Measurements from ENCODE around the gene AFG3L2. TPM values are rescaled to one million over a fixed set of nuclear protein-coding genes. Genes with fewer than 3 reads are reported as not detected.

Gene AFG3L2
- total and polyA plus RNA-seq, 8 donors = 21.7 to 144 (median 44.0) TPM

DNA sequence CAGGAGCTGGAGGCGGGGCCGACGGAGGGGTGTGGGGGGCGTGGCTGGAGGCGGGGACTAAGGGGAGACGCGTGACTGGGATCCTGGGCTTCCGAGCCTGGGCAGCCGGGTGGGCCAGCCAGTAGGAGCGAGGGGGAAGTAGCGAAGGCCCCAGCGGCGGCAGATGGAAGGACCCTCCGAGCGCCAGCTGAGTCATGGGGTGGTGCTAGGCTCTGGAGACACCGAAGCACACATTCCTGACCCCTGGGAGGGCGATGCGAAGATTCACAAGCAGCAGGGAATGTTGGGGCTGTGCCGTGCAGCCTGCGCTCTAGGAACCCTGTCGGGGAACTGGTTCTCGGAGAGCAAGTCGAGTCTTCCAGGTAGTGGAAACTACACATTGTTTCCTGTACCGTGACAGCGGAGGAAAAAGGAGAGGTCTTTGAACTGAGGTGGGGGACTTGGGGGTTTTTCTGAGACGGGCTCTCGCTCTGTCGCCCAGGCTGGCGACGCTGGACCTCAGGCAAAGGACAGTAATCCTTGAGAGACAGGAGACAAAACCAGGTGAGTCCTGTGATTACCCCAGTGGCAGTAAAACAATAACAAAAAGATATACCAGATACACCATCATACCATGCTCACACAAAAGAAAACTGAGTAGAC, 650 bp upstream of the AFG3L2 start:
- Histone ChIP-seq H3K27ac (peak overlapping the region; percentile 87 to 100 (median 100)), H3K9me3 (no peaks in the 10 kb centered on the region), H3K36me3 (no peaks in the 10 kb centered on the region), H3K4me1 (peaks cover 17 to 45% (median 44%) of the 10 kb centered on the region in 4 donors), H3K27me3 (no peaks in the 10 kb centered on the region), H3K4me3 (peak overlapping the region; percentile 57 to 85 (median 68))
- TF ChIP-seq, protein P1, sequence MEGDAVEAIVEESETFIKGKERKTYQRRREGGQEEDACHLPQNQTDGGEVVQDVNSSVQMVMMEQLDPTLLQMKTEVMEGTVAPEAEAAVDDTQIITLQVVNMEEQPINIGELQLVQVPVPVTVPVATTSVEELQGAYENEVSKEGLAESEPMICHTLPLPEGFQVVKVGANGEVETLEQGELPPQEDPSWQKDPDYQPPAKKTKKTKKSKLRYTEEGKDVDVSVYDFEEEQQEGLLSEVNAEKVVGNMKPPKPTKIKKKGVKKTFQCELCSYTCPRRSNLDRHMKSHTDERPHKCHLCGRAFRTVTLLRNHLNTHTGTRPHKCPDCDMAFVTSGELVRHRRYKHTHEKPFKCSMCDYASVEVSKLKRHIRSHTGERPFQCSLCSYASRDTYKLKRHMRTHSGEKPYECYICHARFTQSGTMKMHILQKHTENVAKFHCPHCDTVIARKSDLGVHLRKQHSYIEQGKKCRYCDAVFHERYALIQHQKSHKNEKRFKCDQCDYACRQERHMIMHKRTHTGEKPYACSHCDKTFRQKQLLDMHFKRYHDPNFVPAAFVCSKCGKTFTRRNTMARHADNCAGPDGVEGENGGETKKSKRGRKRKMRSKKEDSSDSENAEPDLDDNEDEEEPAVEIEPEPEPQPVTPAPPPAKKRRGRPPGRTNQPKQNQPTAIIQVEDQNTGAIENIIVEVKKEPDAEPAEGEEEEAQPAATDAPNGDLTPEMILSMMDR (IDR thresholded peaks at IDR 0.05) = peak in 2 of 7 experiments; percentile 19 to 38
- TF ChIP-seq POLR2AphosphoS5 (IDR thresholded peaks at IDR 0.05) (peak; percentile 20 to 81 (median 63)), EP300 (IDR thresholded peaks at IDR 0.05) (no peak)
- no peak for DNase-seq
- intact Hi-C loops (cut with DNase I; ENCODE audit: low total_unique reads) = no loop called here
- 1 to 2% (median 2%) methylated on average over 25 to 30 of the region's 30 CpGs for WGBS, 5 donors

DNA sequence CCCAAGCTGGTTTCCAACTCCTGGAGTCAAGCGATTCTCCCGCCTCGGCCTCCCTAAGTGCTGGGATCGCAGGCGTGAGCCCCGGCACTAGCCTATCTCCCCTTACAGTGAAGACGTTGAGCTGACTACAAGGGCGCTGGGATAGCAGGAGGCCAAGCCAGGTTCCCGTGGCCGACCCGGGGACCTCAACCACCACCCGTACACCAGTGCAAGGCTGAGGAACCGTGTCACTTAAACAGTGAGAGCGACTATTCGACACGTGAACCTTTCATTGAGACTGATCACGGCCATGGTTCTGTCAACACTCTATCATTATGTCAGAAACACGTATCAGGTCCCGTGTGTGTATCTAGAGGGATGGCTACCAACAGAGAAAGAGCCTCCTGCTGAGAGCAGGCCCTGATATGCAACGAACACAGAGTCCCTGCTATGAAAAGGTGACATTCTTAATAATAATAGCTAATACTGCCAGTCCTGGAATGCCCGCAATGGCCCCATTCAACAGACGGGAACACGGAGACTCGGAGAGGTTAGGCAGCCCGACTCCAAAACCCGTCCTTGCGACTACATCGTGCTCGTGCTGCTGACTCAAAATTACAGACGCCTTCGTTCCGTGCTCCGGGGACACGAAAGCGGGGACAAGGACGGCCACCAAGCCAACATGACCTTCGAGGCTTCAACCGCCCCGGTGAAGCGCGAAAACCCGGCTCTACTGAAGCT, 833 bp downstream of the AFG3L2 start:
- H3K36me3 ChIP-seq = no peaks in the 10 kb centered on the region
- 6 to 11% (median 9%) methylated on average over 35 to 42 of the region's 42 CpGs for WGBS, 5 donors
- DNase-seq = peak; percentile 32 to 55
- TF ChIP-seq, protein P1 (IDR thresholded peaks at IDR 0.05) = no peak
- TF ChIP-seq EP300 (IDR thresholded peaks at IDR 0.05) = no peak
- TF ChIP-seq POLR2AphosphoS5 (IDR thresholded peaks at IDR 0.05) = no peak
- no peak for TF ChIP-seq POLR2A (IDR thresholded peaks at IDR 0.05)
- H3K27me3 ChIP-seq = no peaks in the 10 kb centered on the region
- H3K27ac ChIP-seq = peak overlapping the region; percentile 99 to 100 (median 100)
- no peaks in the 10 kb centered on the region for H3K9me3 ChIP-seq
- intact Hi-C loops (cut with DNase I; ENCODE audit: low total_unique reads) = no loop called here
- H3K4me3 ChIP-seq = peak overlapping the region; percentile 66 to 88 (median 77)
- H3K4me1 ChIP-seq = peaks cover 25 to 60% (median 57%) of the 10 kb centered on the region in 4 donors

GRCh38 chr18:12374401-12374800, 2.6 kb downstream of the AFG3L2 start:
- H3K27me3 ChIP-seq = no peaks in the 10 kb centered on the region
- TF ChIP-seq, protein P1 (IDR thresholded peaks at IDR 0.05) = no peak
- TF ChIP-seq POLR2AphosphoS5 (IDR thresholded peaks at IDR 0.05) = no peak
- no peak for TF ChIP-seq EP300 (IDR thresholded peaks at IDR 0.05)
- TF ChIP-seq POLR2A (IDR thresholded peaks at IDR 0.05) = no peak
- H3K27ac ChIP-seq = peak overlapping the region in 1 of 5 donors; percentile 56
- no peak for DNase-seq
- no peak overlapping the region for H3K4me3 ChIP-seq
- WGBS, 5 donors = 73 to 90% (median 83%) methylated on average over 6 of the region's 6 CpGs
- peaks cover 1 to 11% (median 3%) of the 10 kb centered on the region in 4 donors for H3K36me3 ChIP-seq
- intact Hi-C loops (cut with DNase I; ENCODE audit: low total_unique reads) = no loop called here
- H3K9me3 ChIP-seq = no peaks in the 10 kb centered on the region
- peaks cover 25 to 64% (median 61%) of the 10 kb centered on the region in 4 donors for H3K4me1 ChIP-seq

DNA sequence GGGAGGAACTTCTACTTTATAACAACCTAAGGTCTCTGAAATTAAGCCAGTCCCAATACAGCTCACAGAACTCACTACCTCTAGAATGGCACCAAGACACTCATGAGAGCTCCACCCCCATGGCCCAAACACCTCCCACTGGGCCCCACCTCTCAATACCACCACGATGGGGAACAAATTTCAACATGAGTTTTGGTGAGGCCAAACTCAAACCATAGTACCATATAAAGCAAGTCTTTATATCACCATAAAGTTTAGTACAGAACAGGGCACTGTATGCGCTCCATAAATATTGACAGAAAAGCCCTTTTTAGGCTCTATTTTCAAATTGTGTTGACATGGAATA, 3.3 kb downstream of the AFG3L2 start:
- peaks cover 8 to 17% (median 10%) of the 10 kb centered on the region in 4 donors for H3K36me3 ChIP-seq
- WGBS, 5 donors = 54 to 67% (median 59%) methylated on average over 2 of the region's 2 CpGs
- H3K4me1 ChIP-seq = peaks cover 25 to 64% (median 61%) of the 10 kb centered on the region in 4 donors

More for the DNA sequence above, 3.3 kb downstream of the AFG3L2 start:
- TF ChIP-seq POLR2AphosphoS5 (IDR thresholded peaks at IDR 0.05) = no peak
- TF ChIP-seq EP300 (IDR thresholded peaks at IDR 0.05) = no peak
- no peak for TF ChIP-seq POLR2A (IDR thresholded peaks at IDR 0.05)
- TF ChIP-seq, protein P1 (IDR thresholded peaks at IDR 0.05) = no peak
- Histone ChIP-seq H3K27ac (peak overlapping the region; percentile 40 to 58 (median 51)), H3K27me3 (no peaks in the 10 kb centered on the region), H3K9me3 (no peaks in the 10 kb centered on the region), H3K4me3 (no peak overlapping the region)
- DNase-seq = no peak
- intact Hi-C loops (cut with DNase I; ENCODE audit: low total_unique reads) = no loop called here
